ENCODE measurements around the gene TAF4. TPM values are rescaled to one million over a fixed set of nuclear protein-coding genes. Genes with fewer than 3 reads are reported as not detected.
"Not testable (repeated sequence)": the region's sequence is repeated elsewhere in the genome, so short reads cannot be mapped to it uniquely, and the experiment has no call there.

The TAF4 gene
- total RNA-seq, 1 experiment from 2014 or later, result 21.0 TPM

- Histone ChIP-seq H3K4me3 (ENCODE audit: low read depth in 2 of 2, low read length in 2 of 2) (no peak overlapping the region), H3K4me1 (ENCODE audit: control insufficient read depth, insufficient read depth, low read length) (no peaks in the 10 kb centered on the region; the same call in 1 of the 2 replicates), H3K27me3 (ENCODE audit: control insufficient read depth, insufficient read depth, low read length) (no peaks in the 10 kb centered on the region), H3K9me3 (ENCODE audit: control insufficient read depth, insufficient read depth, low read depth, low read length) (no peaks in the 10 kb centered on the region), H3K36me3 (ENCODE audit: control insufficient read depth, insufficient read depth, low read length) (no peaks in the 10 kb centered on the region), H3K27ac (ENCODE audit: low read length) (no peak overlapping the region)
- no peak for TF ChIP-seq REST (IDR thresholded peaks at IDR 0.05; ENCODE audit: insufficient read depth in 1 of 2, low read depth in 2 of 2, low read length in 1 of 2)
- CTCF ChIA-PET, result no interaction called here
- no peak for ATAC-seq
- no TSS peak for BruUV-seq (replicated peaks)
- intact Hi-C loops (cut with micrococcal nuclease; ENCODE audit: unreplicated experiment), result no loop called here
- POLR2A ChIA-PET, result no interaction called here
- in situ Hi-C loops (cut with HindIII; ENCODE audit: low pct_unique_long_range_greater_than_20kb, low sequenced_read_pairs), result no loop called here
- no peak for DNase-seq (ENCODE audit: low read depth, low spot score)
These were observed 80.6 kb downstream of the TAF4 start for GRCh38 chr20:61985096-61985495.

GRCh38 chr20:61984431-61984830 is 81.2 kb downstream of the TAF4 start:
- H3K27ac ChIP-seq (ENCODE audit: low read length); in situ Hi-C loops (cut with HindIII; ENCODE audit: low pct_unique_long_range_greater_than_20kb, low sequenced_read_pairs); intact Hi-C loops (cut with micrococcal nuclease; ENCODE audit: unreplicated experiment); DNase-seq (ENCODE audit: low read depth, low spot score); ATAC-seq; H3K27me3 ChIP-seq (ENCODE audit: control insufficient read depth, insufficient read depth, low read length); H3K4me3 ChIP-seq (ENCODE audit: low read depth in 2 of 2, low read length in 2 of 2); H3K36me3 ChIP-seq (ENCODE audit: control insufficient read depth, insufficient read depth, low read length); H3K9me3 ChIP-seq (ENCODE audit: control insufficient read depth, insufficient read depth, low read depth, low read length); H3K4me1 ChIP-seq (ENCODE audit: control insufficient read depth, insufficient read depth, low read length); BruUV-seq (replicated peaks); POLR2A ChIA-PET: not testable (repeated sequence)
- CTCF ChIA-PET, result interaction anchor here (0.6 kb wide), 1 partner anchor 243 kb away, joined by 3 read pairs; no protein-coding TSS in a partner anchor

- ChIA-PET POLR2A (no interaction called here), CTCF (interaction anchor here (0.6 kb wide), 1 partner anchor 244 kb away, joined by 3 read pairs; no protein-coding TSS in a partner anchor)
- Histone ChIP-seq H3K36me3 (ENCODE audit: control insufficient read depth, insufficient read depth, low read length) (no peaks in the 10 kb centered on the region), H3K27me3 (ENCODE audit: control insufficient read depth, insufficient read depth, low read length) (no peaks in the 10 kb centered on the region), H3K4me3 (ENCODE audit: low read depth in 2 of 2, low read length in 2 of 2) (no peak overlapping the region), H3K4me1 (ENCODE audit: control insufficient read depth, insufficient read depth, low read length) (no peaks in the 10 kb centered on the region; the same call in 1 of the 2 replicates), H3K9me3 (ENCODE audit: control insufficient read depth, insufficient read depth, low read depth, low read length) (no peaks in the 10 kb centered on the region), H3K27ac (ENCODE audit: low read length) (no peak overlapping the region)
- intact Hi-C loops (cut with micrococcal nuclease; ENCODE audit: unreplicated experiment) (no loop called here), in situ Hi-C loops (cut with HindIII; ENCODE audit: low pct_unique_long_range_greater_than_20kb, low sequenced_read_pairs) (no loop called here)
- DNase-seq (ENCODE audit: low read depth, low spot score) (no peak), ATAC-seq (no peak)
- BruUV-seq (replicated peaks), result no TSS peak
- TF ChIP-seq REST (IDR thresholded peaks at IDR 0.05; ENCODE audit: insufficient read depth in 1 of 2, low read depth in 2 of 2, low read length in 1 of 2) (no peak), POLR2AphosphoS5 (IDR thresholded peaks at IDR 0.05; ENCODE audit: low read depth, low read length) (no peak), TCF7L2 (IDR thresholded peaks at IDR 0.05; ENCODE audit: low read depth, low read length) (no peak), CTCF (IDR thresholded peaks at IDR 0.05) (no peak), SIN3A (IDR thresholded peaks at IDR 0.05; ENCODE audit: borderline replicate concordance, insufficient read depth, low read depth, low read length) (no peak)
These were observed 81.7 kb downstream of the TAF4 start for GRCh38 chr20:61983965-61984364.

Measured in Panc1 (cell line).